Psoas muscle (tissue), 8 donors: Measurements from ENCODE around the gene GREM2. TPM values are rescaled to one million over a fixed set of nuclear protein-coding genes. Genes with fewer than 3 reads are reported as not detected.

ENCODE experiments used
- ATAC-seq, 4 donors: fragments of 200-7000 bp; cut with Tn5 transposase; one replicate each; pipeline ENCODE4 v1.9.1; 2020; ENCODE audit warnings: moderate library complexity in 3 of 4, mild to moderate bottlenecking in 2 of 4
- DNase-seq, 2 donors: peaks; one replicate each; pipeline ENCODE4 v3.0.0-alpha.2; 2020
- H3K27ac ChIP-seq: fragments of 200-600 bp; one replicate; pipeline ENCODE4 v1.8.0; 2022
- H3K27me3 ChIP-seq, 3 donors: fragments of 200-600 bp in 1 of 3; one replicate each; pipeline versions ENCODE4 v1.6.1 to v1.8.0; 2013 to 2022; ENCODE audit warnings: low read length in 2 of 3, mild to moderate bottlenecking in 2 of 3, moderate library complexity in 1 of 3; ENCODE audit not compliant: insufficient read depth in 3 of 3
- H3K36me3 ChIP-seq, 2 donors: fragments of 200-600 bp in 1 of 2; one replicate each; pipeline versions ENCODE4 v1.6.1 to v1.8.0; 2013 to 2022; ENCODE audit warnings: low read depth in 1 of 2, mild to moderate bottlenecking in 1 of 2, moderate library complexity in 1 of 2; ENCODE audit not compliant: insufficient read depth in 1 of 2
- H3K4me1 ChIP-seq: fragments of 200-600 bp; one replicate; pipeline ENCODE4 v1.8.0; 2022
- H3K4me3 ChIP-seq: fragments of 200-600 bp; one replicate; pipeline ENCODE4 v1.8.0; 2022; ENCODE audit warnings: mild to moderate bottlenecking
- H3K9me3 ChIP-seq: fragments of 200-600 bp; one replicate; pipeline ENCODE4 v1.8.0; 2022
- WGBS, 3 donors: extraction: QIAGEN DNeasy Blood & Tissue Kit; methylation state at CpG; one replicate each; pipeline versions ENCODE4 v1.1.6 to v1.1.7; 2013; 5-methylcytosine and 5-hydroxymethylcytosine counted together
- intact Hi-C, 2 donors: fragments of 100-400 bp; cut with DNase I; formaldehyde crosslinking; loops; one replicate each; pipeline versions ENCODE4 v1.11.0 to v1.14.2; 2022
- polyA plus RNA-seq, 3 donors: library from polyadenylated mRNA; stranded (reverse); fragments of 200-250 nt; gene quantifications; one replicate each; pipeline ENCODE4 v1.2.3, GENCODE V29; 2013
- total RNA-seq, 4 donors: library from RNA; stranded (reverse); fragmentation: NEBNext Ultra II Directional in 2 of 4; extraction: Animal tissue kit (Norgen Biotek cat#: 25700) in 2 of 4; gene quantifications; one replicate each; pipeline versions ENCODE4 v1.2.1 to v1.2.4, GENCODE V29; 2021 to 2023
- TF ChIP-seq, protein P1 (sequence below): fragments of 200-600 bp; IDR thresholded peaks from one replicate; pipeline ENCODE4 v1.8.0; 2022; ENCODE audit warnings: antibody characterized with exemption
- donor health status: healthy with polysubstance abuse.
- donor health status: DM: no; HTN: no; CAD: no; lungs with moderate emphysema.
- donor health status: Bipolar disorder and iron deficiency.
- donor health status: healthy.
- donor health status: DM: yes; HTN: yes; CAD: no.
- donor health status: DM: no; HTN: no; CAD: no.
- donor health status: DM: no; HTN: no; CAD: no.
- donor health status: DM: yes; HTN: yes; CAD: no.

Gene GREM2
- total and polyA plus RNA-seq, 7 donors: 0.56 to 9.5 (median 1.4) TPM

DNA sequence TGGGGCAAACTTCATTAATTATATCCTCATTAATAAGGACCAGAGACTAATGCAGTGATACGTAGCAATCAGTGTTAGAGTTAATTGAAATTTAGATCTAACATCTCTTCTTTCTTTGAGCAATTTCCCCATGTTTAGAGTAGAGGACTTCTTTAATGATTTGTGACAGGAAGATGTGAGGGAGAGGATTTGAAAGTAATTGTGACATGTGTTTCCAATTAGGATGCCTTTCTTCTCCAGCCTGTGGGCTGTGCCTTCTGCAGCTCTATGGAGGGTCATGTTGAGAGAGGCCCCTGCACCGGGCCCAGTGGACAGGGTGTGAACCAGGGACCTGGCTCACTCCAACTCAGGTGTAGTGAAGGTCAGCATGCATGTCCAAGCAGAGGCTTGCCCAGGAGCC is 103.0 kb downstream of the GREM2 start:
- 55 to 70% (median 59%) methylated on average over 2 of the region's 2 CpGs for WGBS, 3 donors

DNA sequence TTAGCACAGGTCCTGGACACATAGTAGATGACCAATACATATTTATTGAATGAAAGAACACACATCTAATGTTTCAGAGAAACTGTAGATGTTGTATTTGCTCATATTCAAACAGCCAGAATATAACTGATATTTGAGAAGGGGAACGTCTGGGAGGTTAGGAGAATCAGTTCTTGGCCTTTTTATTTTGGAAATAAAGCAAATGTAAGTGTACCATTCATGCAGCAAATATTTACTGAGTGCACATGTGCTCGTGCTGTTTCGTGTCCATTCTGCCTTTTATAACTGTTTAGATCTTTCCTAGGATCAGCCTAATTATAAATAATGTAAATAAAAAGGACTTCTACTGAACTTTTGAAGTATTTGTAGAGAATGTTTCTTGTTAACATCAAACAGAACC is 103.8 kb downstream of the GREM2 start:
- 31 to 44% (median 34%) methylated on average over 3 of the region's 3 CpGs for WGBS, 3 donors
- intact Hi-C loops: no loop called here
- TF ChIP-seq, protein P1, sequence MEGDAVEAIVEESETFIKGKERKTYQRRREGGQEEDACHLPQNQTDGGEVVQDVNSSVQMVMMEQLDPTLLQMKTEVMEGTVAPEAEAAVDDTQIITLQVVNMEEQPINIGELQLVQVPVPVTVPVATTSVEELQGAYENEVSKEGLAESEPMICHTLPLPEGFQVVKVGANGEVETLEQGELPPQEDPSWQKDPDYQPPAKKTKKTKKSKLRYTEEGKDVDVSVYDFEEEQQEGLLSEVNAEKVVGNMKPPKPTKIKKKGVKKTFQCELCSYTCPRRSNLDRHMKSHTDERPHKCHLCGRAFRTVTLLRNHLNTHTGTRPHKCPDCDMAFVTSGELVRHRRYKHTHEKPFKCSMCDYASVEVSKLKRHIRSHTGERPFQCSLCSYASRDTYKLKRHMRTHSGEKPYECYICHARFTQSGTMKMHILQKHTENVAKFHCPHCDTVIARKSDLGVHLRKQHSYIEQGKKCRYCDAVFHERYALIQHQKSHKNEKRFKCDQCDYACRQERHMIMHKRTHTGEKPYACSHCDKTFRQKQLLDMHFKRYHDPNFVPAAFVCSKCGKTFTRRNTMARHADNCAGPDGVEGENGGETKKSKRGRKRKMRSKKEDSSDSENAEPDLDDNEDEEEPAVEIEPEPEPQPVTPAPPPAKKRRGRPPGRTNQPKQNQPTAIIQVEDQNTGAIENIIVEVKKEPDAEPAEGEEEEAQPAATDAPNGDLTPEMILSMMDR: no peak

More for the DNA sequence above, 103.0 kb downstream of the GREM2 start:
- TF ChIP-seq, protein P1: no peak
- no peak for ATAC-seq
- no peaks in the 10 kb centered on the region for H3K9me3 ChIP-seq
- intact Hi-C loops: no loop called here
- no peak overlapping the region for H3K27ac ChIP-seq
- H3K36me3 ChIP-seq: no peaks in the 10 kb centered on the region
- H3K4me3 ChIP-seq: no peak overlapping the region
- no peaks in the 10 kb centered on the region for H3K4me1 ChIP-seq
- no peak for DNase-seq
- peaks cover 0 to 2% (median 0%) of the 10 kb centered on the region in 3 donors for H3K27me3 ChIP-seq

DNA sequence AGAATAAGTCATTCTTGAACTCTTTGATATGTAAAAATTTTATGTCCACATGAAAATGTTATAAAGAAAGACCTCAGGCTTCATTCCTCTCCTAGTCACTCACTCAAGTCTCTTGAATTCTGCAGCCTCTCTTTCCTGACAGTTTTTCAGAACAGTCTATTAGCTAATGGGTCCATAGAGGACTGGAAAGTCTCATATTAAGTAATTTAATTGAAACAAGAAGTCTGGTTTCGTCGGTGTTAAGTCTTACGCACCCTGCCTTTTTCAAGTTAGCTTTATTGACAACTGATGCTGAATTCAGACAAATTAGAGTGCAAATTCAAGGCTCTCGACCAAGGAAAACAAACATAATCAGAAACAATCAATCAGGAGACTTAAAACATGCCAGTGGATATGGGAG is 105.8 kb downstream of the GREM2 start:
- intact Hi-C loops: no loop called here

More for the DNA sequence above, 103.8 kb downstream of the GREM2 start:
- H3K36me3 ChIP-seq: no peaks in the 10 kb centered on the region
- ATAC-seq (no peak), DNase-seq (no peak)
- no peak overlapping the region for H3K4me3 ChIP-seq
- no peak overlapping the region for H3K27ac ChIP-seq
- peaks cover 0 to 2% (median 0%) of the 10 kb centered on the region in 3 donors for H3K27me3 ChIP-seq
- no peaks in the 10 kb centered on the region for H3K9me3 ChIP-seq
- H3K4me1 ChIP-seq: no peaks in the 10 kb centered on the region

DNA sequence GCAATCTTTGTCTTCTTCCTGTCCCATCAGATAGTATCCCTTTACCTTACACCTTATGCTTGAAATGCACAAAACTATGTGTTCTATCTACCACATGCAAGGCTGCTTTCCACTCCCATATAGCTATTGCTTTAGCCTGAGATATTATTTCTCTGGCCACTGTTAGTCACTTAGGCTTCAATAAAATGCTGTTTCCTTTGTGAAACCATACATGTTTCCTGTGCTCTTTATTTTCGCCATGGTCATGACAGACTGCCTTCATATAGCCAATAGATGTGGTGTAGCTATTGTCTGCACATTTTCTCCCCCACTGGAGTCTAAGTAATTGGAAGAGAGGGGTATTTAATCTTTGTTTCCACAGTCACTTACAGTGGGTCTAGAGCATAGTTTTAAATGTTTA is 108.4 kb downstream of the GREM2 start:
- H3K27me3 ChIP-seq: peaks cover 0 to 2% (median 0%) of the 10 kb centered on the region in 3 donors
- no peak overlapping the region for H3K4me3 ChIP-seq
- no peak overlapping the region for H3K27ac ChIP-seq
- H3K4me1 ChIP-seq: no peaks in the 10 kb centered on the region
- no peak for DNase-seq
- TF ChIP-seq, protein P1: no peak
- 40 to 44% (median 40%) methylated on average over 1 of the region's 1 CpG for WGBS, 3 donors
- H3K9me3 ChIP-seq: no peaks in the 10 kb centered on the region
- ATAC-seq: no peak
- intact Hi-C loops: no loop called here
- no peaks in the 10 kb centered on the region for H3K36me3 ChIP-seq

More for the DNA sequence above, 105.8 kb downstream of the GREM2 start:
- H3K9me3 ChIP-seq: no peaks in the 10 kb centered on the region
- no peaks in the 10 kb centered on the region for H3K4me1 ChIP-seq
- no peak for DNase-seq
- no peak overlapping the region for H3K4me3 ChIP-seq
- no peak overlapping the region for H3K27ac ChIP-seq
- 76 to 80% (median 78%) methylated on average over 4 of the region's 4 CpGs for WGBS, 3 donors
- peaks cover 0 to 2% (median 0%) of the 10 kb centered on the region in 3 donors for H3K27me3 ChIP-seq
- H3K36me3 ChIP-seq: no peaks in the 10 kb centered on the region
- no peak for ATAC-seq
- TF ChIP-seq, protein P1: no peak

DNA sequence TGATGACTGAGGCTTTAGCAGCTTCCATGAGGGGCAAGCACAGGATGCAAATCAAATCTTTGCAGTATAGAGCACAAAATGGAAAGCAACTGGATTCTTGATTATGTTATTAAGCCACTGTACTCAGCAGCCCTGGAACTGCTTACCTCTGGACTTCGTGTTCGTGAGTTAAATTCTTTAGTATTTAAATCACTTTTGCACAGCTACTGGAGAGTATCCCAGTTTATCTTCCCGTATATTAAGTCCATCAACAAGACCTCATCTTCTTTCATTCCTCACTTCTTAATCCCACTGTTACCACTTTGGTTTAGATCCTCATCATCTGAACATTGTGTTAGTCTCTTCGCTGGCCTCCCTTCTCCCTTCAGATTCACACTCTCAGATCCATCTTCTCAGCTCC is 108.9 kb downstream of the GREM2 start:
- Histone ChIP-seq H3K27ac (no peak overlapping the region), H3K36me3 (no peaks in the 10 kb centered on the region), H3K4me3 (no peak overlapping the region), H3K9me3 (no peaks in the 10 kb centered on the region), H3K4me1 (no peaks in the 10 kb centered on the region), H3K27me3 (peaks cover 0 to 2% (median 0%) of the 10 kb centered on the region in 3 donors)
- DNase-seq (no peak), ATAC-seq (no peak)
- TF ChIP-seq, protein P1: no peak
- WGBS, 3 donors: 69 to 76% (median 74%) methylated on average over 4 of the region's 4 CpGs
- intact Hi-C loops: no loop called here
